Duodenal mucosa (tissue), 2 donors: ENCODE data around the gene PCNX1.
"Not testable (repeated sequence)": the region's sequence is repeated elsewhere in the genome, so short reads cannot be mapped to it uniquely, and the experiment has no call there.

Source experiments
- H3K27ac ChIP-seq: one replicate; pipeline ENCODE4 v1.7.0; 2013; ENCODE audit warnings: low read depth, low read length
- H3K27me3 ChIP-seq, 2 donors: one replicate each; pipeline ENCODE4 v1.7.0; 2013; ENCODE audit warnings: low read length in 2 of 2, control low read depth in 1 of 2; ENCODE audit not compliant: insufficient read depth in 2 of 2, control insufficient read depth in 1 of 2
- H3K36me3 ChIP-seq, 2 donors: one replicate each; pipeline ENCODE4 v1.7.0; 2013; ENCODE audit warnings: low read length in 2 of 2, control low read depth in 1 of 2; ENCODE audit not compliant: insufficient read depth in 2 of 2, control insufficient read depth in 1 of 2
- H3K4me1 ChIP-seq, 2 donors: one replicate each; pipeline ENCODE4 v1.7.0; 2013; ENCODE audit warnings: low read length in 2 of 2, control low read depth in 1 of 2; ENCODE audit not compliant: insufficient read depth in 2 of 2, control insufficient read depth in 1 of 2
- H3K4me3 ChIP-seq, 2 donors: one replicate each; pipeline ENCODE4 v1.7.0; 2013; ENCODE audit warnings: low read length in 2 of 2, low read depth in 1 of 2
- H3K9ac ChIP-seq, 2 donors: one replicate each; pipeline ENCODE4 v1.7.0; 2013; ENCODE audit warnings: low read length in 2 of 2, low read depth in 1 of 2
- H3K9me3 ChIP-seq, 2 donors: one replicate each; pipeline ENCODE4 v1.7.0; 2013; ENCODE audit warnings: low read length in 2 of 2, control low read depth in 1 of 2; ENCODE audit not compliant: control insufficient read depth in 1 of 2

The PCNX1 gene

DNA sequence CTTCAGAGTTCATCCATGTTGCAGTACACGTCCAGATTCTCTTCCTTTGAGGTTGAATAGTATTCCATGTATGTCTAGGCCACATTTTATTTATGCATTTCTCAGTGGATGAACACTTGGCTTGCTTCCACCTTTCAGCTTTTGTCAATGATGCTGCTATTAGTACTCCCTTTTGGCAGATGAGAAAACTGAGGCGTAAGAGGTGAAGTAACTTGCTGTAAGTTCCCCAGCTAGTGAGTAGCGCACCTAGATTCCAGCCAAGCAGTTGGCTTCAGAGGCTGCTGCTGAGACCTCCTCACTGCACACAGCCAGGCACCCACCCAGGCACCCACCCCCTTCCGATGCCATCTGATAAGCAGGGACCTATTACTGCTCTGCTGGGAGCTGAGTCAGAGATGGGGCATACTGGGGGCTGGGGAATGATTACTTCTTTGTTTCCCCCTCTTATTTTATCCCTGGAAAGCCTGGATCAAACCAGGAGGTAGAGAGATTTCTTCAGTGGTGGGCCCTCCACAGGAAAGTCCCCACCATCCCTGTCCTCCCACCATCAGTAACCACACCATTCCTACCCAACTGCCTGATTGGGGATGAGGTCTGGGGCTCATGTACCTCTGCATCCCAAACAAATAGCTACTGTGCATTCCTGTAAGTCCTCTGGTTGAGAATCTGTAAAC lies 234.6 kb downstream of the PCNX1 start:
- no peaks in the 10 kb centered on the region for H3K36me3 ChIP-seq
- H3K4me1 ChIP-seq: peaks cover 11 to 23% of the 10 kb centered on the region in 2 donors
- H3K27me3 ChIP-seq: no peaks in the 10 kb centered on the region
- H3K9me3 ChIP-seq: no peaks in the 10 kb centered on the region
- no peak overlapping the region for H3K9ac ChIP-seq
- no peak overlapping the region for H3K4me3 ChIP-seq
- no peak overlapping the region for H3K27ac ChIP-seq

DNA sequence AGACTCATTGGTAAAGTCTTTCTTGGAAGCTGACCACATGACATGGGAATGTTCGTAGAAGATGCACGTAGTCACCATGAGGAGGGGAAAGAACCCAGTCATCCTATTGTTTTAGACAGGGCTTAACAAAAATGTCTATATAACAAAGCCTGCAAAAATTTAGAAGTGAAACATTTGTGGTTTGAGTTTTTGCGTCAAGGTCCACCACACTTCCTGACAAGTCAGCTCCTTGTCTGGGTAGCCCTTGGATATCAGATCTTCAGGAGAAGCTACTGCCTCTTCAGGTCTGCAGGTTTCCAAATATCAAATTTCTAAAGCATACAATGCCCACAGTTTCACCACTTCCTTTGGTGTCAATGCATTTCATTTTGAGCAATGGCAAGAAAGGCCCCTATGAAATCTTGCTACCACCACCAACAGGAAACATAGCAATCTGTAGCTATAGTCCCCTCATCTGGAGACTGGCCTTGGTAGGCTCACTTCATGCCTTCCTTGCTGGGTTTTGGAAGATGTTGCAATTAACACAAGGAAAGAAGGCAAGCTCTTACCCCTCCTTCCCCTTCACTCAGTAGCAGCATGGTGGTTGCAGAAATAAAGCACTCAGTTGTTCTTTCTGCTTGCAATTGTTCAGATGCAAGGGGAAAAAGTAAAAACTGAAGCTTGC lies 235.2 kb downstream of the PCNX1 start:
- H3K36me3 ChIP-seq: no peaks in the 10 kb centered on the region
- no peak overlapping the region for H3K27ac ChIP-seq
- H3K4me3 ChIP-seq: no peak overlapping the region
- no peaks in the 10 kb centered on the region for H3K27me3 ChIP-seq
- H3K9ac ChIP-seq: no peak overlapping the region
- no peaks in the 10 kb centered on the region for H3K9me3 ChIP-seq
- peaks cover 11 to 23% of the 10 kb centered on the region in 2 donors for H3K4me1 ChIP-seq

DNA sequence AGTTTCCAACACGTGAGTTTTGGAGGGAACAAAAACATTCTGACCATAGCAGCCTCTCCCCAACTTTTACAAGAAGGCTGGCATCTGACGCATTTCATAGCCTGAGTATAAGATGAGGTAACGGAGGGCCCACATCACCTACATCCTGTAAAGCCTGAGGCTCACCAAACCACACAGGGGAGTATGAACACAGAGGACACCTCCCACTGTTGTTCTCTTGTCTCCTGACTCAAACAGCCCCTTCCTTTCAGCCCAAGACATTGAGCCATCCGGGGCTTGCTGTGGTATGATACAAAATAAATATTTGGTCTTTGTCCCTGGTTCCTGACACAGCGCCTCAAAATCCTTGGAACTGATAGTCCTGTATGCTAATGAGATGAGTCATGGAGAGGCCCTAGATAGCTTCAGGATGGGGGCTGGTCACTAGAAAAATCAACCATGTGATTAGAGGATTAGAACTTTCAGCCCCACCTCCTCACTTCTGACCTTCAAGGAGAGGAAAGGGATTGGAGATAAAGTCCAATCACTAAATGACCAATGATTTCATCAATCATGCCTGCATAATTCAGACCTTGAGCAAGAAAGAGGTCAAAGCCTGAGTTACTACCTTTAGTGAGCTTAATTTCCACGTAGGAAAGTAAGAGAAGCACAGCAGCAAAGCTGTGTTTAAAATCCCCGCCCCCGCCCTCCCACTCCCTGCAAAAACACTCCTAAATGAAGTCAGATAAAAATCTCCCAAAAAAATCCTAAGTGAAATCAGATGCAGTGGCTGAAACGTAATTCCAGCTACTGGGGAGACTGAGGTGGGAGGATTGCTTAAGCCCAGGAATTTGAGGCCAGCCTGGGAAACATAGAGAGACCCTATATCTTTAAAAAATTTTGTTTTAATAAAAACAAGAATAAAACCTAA lies 236.4 kb downstream of the PCNX1 start:
- Histone ChIP-seq H3K36me3 (no peaks in the 10 kb centered on the region), H3K27me3 (no peaks in the 10 kb centered on the region), H3K9ac (no peak overlapping the region), H3K9me3 (no peaks in the 10 kb centered on the region), H3K27ac (no peak overlapping the region), H3K4me1 (peaks cover 11 to 22% of the 10 kb centered on the region in 2 donors), H3K4me3 (no peak overlapping the region)

DNA sequence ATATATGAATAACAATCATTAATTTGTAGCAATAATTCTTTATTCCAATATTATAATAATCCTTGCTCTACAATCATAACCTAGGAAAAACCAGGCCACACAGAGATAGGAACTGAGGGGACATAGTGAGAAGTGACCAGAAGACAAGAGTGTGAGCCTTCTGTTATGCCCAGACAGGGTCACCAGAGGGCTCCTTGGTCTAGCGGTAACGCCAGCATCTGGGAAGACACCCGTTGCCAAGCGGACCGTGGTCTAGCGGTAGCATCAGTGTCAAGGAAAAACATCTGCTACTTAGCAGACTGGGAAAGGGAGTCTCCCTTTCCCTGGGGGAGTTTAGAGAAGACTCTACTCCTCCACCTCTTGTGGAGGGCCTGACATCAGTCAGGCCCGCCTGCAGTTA lies 240.1 kb downstream of the PCNX1 start:
- H3K9ac ChIP-seq, H3K27ac ChIP-seq, H3K27me3 ChIP-seq, H3K4me3 ChIP-seq, H3K36me3 ChIP-seq: not testable (repeated sequence)
- peaks cover 17 to 19% of the 10 kb centered on the region in 2 donors for H3K9me3 ChIP-seq
- peaks cover 8 to 11% of the 10 kb centered on the region in 2 donors for H3K4me1 ChIP-seq

DNA sequence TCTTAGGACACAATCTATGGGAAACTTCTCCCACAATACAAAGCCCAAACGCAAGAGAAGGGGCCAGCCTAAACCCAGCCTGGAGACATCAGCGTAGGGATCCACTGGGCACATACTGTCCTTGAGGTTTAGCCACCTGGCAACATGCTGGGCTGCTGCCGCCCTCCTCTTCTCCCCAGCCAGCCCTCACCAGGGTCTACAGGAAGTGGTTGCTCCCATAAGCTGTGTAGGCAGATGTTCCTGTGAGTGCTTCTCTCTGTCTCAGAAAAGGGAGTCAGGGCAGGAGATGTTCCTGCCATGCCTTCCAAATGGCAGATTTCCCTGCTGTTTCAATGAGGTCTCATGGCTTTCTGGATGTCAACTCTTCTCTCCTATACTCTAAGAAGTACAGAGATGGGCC lies 241.4 kb downstream of the PCNX1 start:
- no peak overlapping the region for H3K27ac ChIP-seq
- H3K4me3 ChIP-seq: no peak overlapping the region
- H3K36me3 ChIP-seq: no peaks in the 10 kb centered on the region
- H3K9me3 ChIP-seq: peaks cover 17 to 19% of the 10 kb centered on the region in 2 donors
- peaks cover 1 to 3% of the 10 kb centered on the region in 2 donors for H3K4me1 ChIP-seq
- H3K27me3 ChIP-seq: no peaks in the 10 kb centered on the region
- H3K9ac ChIP-seq: no peak overlapping the region

DNA sequence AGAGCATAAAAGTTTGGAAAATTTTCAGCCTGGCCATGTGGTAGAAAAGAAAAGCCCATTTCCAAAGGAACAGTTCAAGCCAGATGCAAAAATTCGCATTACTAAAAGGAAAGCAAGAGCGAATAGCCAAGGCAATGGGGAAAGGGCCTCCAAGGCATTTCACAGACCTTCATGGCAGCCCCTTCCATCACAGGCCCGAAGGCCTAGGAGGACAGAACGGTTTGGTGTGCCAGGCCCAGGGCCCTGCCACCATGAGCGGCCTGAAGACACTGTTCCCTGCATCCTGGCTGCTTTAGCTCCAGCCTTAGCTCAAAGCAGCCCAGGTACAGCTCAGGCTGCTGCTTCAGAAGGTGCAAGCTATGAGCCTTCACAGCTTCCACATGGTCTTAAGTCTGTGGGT lies 243.5 kb downstream of the PCNX1 start:
- H3K36me3 ChIP-seq: no peaks in the 10 kb centered on the region
- H3K4me3 ChIP-seq: no peak overlapping the region
- H3K9me3 ChIP-seq: peaks cover 17 to 19% of the 10 kb centered on the region in 2 donors
- H3K27ac ChIP-seq: no peak overlapping the region
- H3K27me3 ChIP-seq: no peaks in the 10 kb centered on the region
- H3K9ac ChIP-seq: no peak overlapping the region
- no peaks in the 10 kb centered on the region for H3K4me1 ChIP-seq

DNA sequence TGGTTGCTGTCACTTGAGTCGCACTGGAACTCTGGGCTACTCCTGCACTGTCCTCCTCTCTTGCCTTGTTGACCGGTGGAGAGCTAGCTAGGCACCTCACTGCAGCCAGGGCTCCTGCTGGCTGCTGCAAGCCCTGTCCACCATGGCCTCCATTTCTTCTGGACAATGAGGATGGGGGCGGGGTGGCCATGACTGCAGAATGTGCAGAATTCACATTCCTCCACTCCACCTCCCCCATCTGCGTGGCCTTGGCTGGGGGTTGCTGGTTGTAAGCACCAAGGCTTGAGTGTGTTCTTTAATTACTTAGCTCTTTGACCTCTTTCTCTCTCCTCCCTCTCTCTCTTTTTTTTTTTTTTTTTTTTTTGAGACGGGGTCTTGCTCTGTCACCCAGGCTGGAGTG lies 248.5 kb downstream of the PCNX1 start:
- Histone ChIP-seq H3K27ac (no peak overlapping the region), H3K9ac (no peak overlapping the region), H3K4me3 (no peak overlapping the region), H3K36me3 (no peaks in the 10 kb centered on the region), H3K9me3 (peaks cover 6 to 10% of the 10 kb centered on the region in 2 donors), H3K4me1 (no peaks in the 10 kb centered on the region), H3K27me3 (no peaks in the 10 kb centered on the region)

DNA sequence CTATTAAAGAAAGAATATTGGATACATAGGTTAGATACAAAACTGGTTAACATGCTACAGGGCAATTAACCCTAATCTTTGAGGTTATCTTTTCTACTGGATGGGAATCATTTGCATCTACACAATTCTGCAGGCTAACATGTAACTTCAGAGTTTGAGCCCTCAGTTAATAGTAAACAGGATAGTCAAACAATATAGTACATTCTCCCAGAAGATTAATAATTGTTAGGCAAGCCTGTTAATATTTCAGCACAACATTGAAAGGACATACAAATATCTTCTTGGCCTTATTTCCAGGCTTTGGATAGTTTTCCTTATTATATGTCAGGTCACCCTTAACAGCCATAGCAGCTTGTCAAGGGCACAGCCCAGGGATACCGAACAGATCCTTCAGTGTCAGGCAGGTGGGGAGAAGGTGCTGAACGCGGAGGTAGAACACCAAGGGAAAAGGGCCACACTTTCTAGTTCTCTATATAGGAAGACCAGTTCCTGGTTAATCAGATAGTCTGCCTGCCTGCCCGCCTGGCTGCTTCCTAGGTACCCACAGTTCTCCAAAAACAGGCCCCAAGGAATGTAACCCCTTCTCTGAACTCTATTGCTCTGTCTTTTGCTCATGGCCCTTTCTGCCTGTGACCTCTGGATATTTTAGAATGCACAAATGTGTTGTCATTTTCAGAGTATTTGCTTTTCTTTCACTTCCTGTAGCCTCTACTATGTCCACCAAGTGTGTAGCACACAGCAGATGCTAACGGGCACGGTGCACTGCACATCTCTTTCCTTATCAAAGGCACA lies 256.0 kb downstream of the PCNX1 start:
- no peaks in the 10 kb centered on the region for H3K9me3 ChIP-seq
- H3K9ac ChIP-seq: no peak overlapping the region
- no peak overlapping the region for H3K4me3 ChIP-seq
- no peak overlapping the region for H3K27ac ChIP-seq
- peaks cover 9 to 23% of the 10 kb centered on the region in 2 donors for H3K4me1 ChIP-seq
- H3K36me3 ChIP-seq: no peaks in the 10 kb centered on the region
- no peaks in the 10 kb centered on the region for H3K27me3 ChIP-seq

DNA sequence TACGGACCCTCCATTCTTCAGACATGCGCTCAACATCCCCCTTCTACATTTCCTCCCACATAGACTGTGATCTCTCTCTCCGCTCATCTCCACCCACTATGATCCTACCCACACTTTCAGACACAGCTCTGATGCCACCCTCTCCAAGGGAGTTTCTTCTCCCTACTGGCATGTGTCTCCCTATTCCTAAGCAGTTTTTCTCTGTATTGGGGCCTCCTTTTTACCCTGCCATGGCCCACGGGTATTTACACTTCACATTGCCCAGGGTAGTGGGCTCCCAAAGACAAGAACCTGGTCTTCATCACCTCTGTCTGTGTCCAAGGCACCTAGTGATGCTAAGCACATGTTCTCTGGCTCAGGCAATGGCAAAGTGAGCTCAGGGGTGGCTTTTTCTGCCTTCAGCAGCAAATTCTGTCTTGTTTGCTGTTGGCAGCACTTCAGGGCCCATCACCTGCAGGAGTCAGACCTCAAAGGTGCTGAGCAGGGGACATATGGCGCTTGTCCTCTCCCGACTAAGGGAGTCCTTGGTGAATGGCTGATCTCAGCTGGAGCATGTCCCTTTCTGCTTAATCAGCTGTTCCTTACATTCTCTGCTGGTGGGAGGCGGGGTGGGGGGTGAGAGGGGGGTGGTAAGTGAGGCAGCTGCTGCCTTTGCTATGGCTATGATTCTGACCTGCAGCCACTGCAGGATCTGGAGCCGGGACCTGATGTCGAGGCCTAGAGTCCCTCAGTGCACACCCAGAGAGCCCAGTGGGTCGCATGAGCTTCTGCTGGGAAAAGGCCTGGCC lies 256.8 kb downstream of the PCNX1 start:
- Histone ChIP-seq H3K27me3 (no peaks in the 10 kb centered on the region), H3K4me3 (no peak overlapping the region), H3K4me1 (peaks cover 9 to 23% of the 10 kb centered on the region in 2 donors), H3K9me3 (no peaks in the 10 kb centered on the region), H3K36me3 (no peaks in the 10 kb centered on the region), H3K9ac (no peak overlapping the region), H3K27ac (no peak overlapping the region)
